ENCODE measurements around the gene OSER1. TPM values are rescaled to one million over a fixed set of nuclear protein-coding genes. Genes with fewer than 3 reads are reported as not detected.

The OSER1 gene
- total RNA-seq, 1 experiment from 2014 or later = 76.0 TPM

- DNase-seq (ENCODE audit: low spot score) = no peak
Observed at GRCh38 chr20:44228465-44229258, 18.1 kb upstream of the OSER1 start.

GRCh38 chr20:44224637-44225036, 14.1 kb upstream of the OSER1 start:
- DNase-seq (ENCODE audit: low spot score) = no peak

- DNase-seq (ENCODE audit: low spot score) = no peak
Observed at GRCh38 chr20:44223721-44224120, 13.2 kb upstream of the OSER1 start.

DNA sequence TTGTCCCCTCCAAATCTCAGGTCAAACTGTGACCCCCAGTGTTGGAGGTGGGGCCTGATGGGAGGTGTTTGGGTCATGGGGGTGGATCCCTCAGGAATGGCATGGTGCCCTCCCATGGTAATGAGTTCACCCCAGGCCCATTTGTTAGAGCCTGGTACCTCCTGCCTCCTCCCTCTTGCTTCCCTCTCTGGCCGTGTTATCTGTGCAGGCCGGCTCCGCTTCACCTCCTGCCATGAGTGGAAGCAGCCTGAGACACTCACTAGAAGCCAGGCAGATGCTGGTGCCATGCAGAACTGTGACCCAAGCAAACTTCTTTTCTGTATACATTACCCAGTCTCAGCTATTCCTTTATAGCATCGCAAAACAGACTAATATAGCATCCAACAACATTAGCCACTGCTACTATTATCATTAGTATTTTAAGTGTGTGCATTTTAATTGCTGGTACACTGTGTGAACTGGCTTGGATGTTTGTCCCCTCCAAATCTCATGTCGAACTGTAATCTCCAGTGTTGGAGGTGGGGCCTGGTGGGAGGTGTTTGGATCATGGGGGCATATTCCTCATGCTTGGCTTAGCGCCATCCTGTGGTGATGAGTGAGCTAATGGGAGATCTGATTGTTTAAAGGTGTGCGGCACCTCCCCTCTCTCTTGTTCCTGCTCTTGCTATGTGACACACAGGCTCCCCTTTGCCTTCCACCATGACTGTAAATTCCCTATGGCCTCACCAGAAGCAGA, 12.2 kb upstream of the OSER1 start:
- no peak for DNase-seq (ENCODE audit: low spot score)

DNA sequence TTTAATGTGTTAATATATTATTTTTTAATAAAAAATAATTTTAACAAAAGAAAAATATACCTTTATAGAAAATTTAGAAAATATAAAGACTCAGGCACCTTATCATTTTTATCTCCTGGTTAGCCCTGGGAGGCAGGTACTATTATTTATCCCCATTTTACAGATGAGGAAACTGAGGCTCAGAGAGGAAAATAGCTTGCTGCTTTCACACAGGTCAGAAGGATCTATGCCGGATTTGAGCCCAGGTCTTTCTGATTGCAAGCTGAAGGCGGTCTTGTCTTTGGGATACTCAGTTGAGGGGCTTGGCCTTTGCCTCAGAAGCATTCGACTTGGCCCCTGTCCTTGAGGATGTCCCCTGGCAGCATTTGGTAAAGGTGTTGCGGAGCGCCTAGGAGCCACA, 11.5 kb upstream of the OSER1 start:
- no peak for DNase-seq (ENCODE audit: low spot score)

- DNase-seq (ENCODE audit: low spot score) = no peak
Observed at GRCh38 chr20:44221368-44221954, 10.9 kb upstream of the OSER1 start.

- DNase-seq (ENCODE audit: low spot score) = no peak
Observed at GRCh38 chr20:44219791-44220190, 9.2 kb upstream of the OSER1 start.

DNA sequence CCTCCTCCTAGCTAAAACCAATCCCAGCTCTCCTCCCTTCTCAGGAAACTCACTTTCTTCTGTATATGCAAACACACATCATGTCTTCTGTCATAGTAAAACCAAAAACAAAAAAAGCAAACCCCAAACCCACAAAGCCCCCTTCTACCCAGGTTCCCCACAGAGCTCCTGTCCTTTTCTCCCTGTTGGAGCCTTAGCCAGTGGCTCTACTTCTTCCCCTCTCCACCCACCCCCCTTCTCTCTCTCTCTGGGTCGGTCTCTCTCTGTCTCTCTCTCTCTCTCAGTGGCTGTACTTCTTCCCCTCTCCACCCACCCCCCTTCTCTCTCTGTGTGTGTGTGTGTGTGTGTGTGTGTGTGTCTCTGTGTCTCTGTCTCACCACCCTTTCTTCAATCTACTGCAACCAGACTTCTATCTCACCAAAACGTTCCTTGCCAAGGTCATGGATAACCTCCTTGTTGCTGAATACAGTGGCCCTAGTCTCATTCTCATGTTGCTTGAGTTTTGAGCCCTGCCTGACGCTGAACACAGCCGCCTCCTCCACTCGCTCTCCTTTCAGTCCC, 8.7 kb upstream of the OSER1 start:
- DNase-seq (ENCODE audit: low spot score) = no peak

DNA sequence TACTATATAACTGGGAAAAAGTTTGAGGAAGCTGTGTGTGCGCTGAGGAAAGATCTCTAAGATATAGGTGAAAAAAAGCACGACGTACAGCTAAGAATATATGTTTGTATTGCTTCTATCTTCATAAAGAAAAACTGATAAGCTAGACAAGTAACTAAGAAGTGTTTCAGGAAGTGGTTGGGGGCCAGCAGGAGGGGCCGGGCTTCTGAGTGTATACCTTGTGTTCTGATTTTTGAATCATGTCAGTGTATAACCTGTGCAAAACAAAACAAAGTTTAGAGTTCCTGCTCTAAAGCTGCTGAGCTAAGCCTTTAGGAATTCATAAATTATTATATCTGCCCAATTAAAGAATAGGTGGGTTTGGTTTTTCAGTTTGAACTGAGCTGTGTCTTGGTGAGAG, 7.9 kb upstream of the OSER1 start:
- DNase-seq (ENCODE audit: low spot score) = no peak

- peak; percentile 60 for DNase-seq (ENCODE audit: low spot score)
Observed at GRCh38 chr20:44217342-44218092, 6.9 kb upstream of the OSER1 start.

DNA sequence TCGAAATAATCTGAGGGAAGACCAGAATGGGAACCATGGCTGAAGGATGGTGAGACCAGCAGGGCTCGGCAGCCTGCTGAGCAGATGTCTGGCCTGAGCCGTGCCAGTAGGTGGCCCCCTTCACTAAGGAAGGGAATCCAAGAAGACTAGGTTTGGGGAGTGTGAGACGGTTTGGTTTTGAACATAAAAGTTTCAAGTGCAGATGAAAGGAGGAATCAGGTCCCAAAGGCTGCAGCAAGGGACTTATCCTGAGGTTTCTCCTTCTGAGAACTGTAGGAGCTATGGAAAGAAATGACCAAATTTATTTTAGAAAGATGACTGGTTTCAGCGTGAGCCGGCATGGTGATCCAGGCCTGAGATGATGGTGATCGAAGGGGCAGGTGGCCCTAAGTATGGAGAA, 4.6 kb upstream of the OSER1 start:
- DNase-seq (ENCODE audit: low spot score) = peak; percentile 62

GRCh38 chr20:44212792-44213191, 2.2 kb upstream of the OSER1 start:
- no peak for DNase-seq (ENCODE audit: low spot score)

- no peak for DNase-seq (ENCODE audit: low spot score)
Observed at GRCh38 chr20:44211177-44212039, 837 bp upstream of the OSER1 start.

GRCh38 chr20:44209686-44210405, 725 bp downstream of the OSER1 start:
- DNase-seq (ENCODE audit: low spot score) = no peak

DNA sequence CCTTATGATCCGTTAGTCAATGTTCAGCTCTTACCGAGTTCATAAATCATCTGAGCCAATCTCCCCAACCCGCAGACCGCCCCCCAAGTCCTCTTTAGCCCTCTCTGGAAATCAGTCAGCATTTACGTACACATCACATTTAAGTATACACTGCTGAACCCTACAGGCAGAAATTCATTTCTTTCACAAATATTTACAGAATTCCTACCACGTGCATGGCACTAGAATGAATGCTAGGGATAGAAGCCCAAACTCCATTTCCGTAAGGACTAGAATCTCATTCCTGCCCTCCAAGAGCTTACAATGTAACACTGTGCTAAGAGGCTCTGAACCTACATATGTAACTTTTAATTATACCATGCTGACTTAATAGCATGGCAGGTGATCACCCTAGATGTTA, 1.8 kb downstream of the OSER1 start:
- no peak for DNase-seq (ENCODE audit: low spot score)

DNA sequence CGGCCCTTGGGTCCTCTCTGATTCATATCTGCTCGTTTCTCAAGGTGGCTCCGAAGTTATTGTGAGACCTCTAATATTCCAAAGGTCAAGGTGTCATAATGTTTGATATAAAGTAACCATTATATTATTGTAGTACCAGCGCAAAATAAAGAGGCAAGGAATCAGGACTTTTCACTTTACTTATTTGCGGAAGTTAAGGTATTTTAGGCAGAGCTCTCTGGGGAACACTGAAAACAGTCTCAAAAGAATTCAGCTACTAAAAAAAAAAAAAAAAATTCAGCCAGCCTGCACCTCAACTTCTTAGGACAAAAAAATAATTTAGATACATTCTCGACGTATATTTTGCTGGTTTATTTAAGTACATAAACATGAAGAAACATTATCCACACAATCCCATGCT, 2.4 kb downstream of the OSER1 start:
- DNase-seq (ENCODE audit: low spot score) = no peak

- DNase-seq (ENCODE audit: low spot score) = no peak
Observed at GRCh38 chr20:44207126-44207723, 3.3 kb downstream of the OSER1 start.

- DNase-seq (ENCODE audit: low spot score) = no peak
Observed at GRCh38 chr20:44206132-44206531, 4.4 kb downstream of the OSER1 start.

GRCh38 chr20:44204832-44205215, 5.7 kb downstream of the OSER1 start:
- no peak for DNase-seq (ENCODE audit: low spot score)
